ES-I3 (cell line): ENCODE data around the gene CDH4.

Experiments
- H3K36me3 ChIP-seq: 2 replicates; pipeline ENCODE4 v1.6.1; 2013; ENCODE audit warnings: mild to moderate bottlenecking, low read length, control low read depth, moderate library complexity; ENCODE audit not compliant: insufficient read depth
- H3K4me1 ChIP-seq: 2 replicates; pipeline ENCODE4 v1.6.1; 2013; ENCODE audit warnings: mild to moderate bottlenecking, control low read depth, low read length; ENCODE audit not compliant: insufficient read depth
- H3K9ac ChIP-seq: 2 replicates; pipeline ENCODE4 v1.6.1; 2013; ENCODE audit warnings: low read depth, mild to moderate bottlenecking, low read length, moderate library complexity
- H3K9me3 ChIP-seq: 2 replicates; pipeline ENCODE4 v1.6.1; 2013; ENCODE audit warnings: mild to moderate bottlenecking, low read length, moderate library complexity; ENCODE audit not compliant: control insufficient read depth, insufficient read depth

Gene CDH4

GRCh38 chr20:61295682-61296628 lies 43.9 kb downstream of the CDH4 start:
- Histone ChIP-seq H3K36me3 (no peaks in the 10 kb centered on the region), H3K9me3 (no peaks in the 10 kb centered on the region), H3K9ac (no peak overlapping the region), H3K4me1 (no peaks in the 10 kb centered on the region; the same call in 1 of the 2 replicates)

GRCh38 chr20:61296629-61297019 lies 44.6 kb downstream of the CDH4 start:
- H3K36me3 ChIP-seq: no peaks in the 10 kb centered on the region
- peaks cover 1% of the 10 kb centered on the region; the same call in 1 of the 2 replicates for H3K4me1 ChIP-seq
- H3K9me3 ChIP-seq: no peaks in the 10 kb centered on the region
- H3K9ac ChIP-seq: no peak overlapping the region

- H3K9ac ChIP-seq: no peak overlapping the region
- H3K36me3 ChIP-seq: no peaks in the 10 kb centered on the region
- H3K4me1 ChIP-seq: peaks cover 3% of the 10 kb centered on the region; the same call in 1 of the 2 replicates
- no peaks in the 10 kb centered on the region for H3K9me3 ChIP-seq
Observed at GRCh38 chr20:61297491-61297890, 45.4 kb downstream of the CDH4 start.

- H3K4me1 ChIP-seq: peaks cover 3% of the 10 kb centered on the region; the same call in 1 of the 2 replicates
- no peaks in the 10 kb centered on the region for H3K9me3 ChIP-seq
- no peak overlapping the region for H3K9ac ChIP-seq
- no peaks in the 10 kb centered on the region for H3K36me3 ChIP-seq
Observed at GRCh38 chr20:61297986-61298385, 45.9 kb downstream of the CDH4 start.

- peaks cover 3% of the 10 kb centered on the region; the same call in 1 of the 2 replicates for H3K4me1 ChIP-seq
- H3K9ac ChIP-seq: no peak overlapping the region
- no peaks in the 10 kb centered on the region for H3K36me3 ChIP-seq
- H3K9me3 ChIP-seq: no peaks in the 10 kb centered on the region
Observed at GRCh38 chr20:61298661-61299060, 46.6 kb downstream of the CDH4 start.

DNA sequence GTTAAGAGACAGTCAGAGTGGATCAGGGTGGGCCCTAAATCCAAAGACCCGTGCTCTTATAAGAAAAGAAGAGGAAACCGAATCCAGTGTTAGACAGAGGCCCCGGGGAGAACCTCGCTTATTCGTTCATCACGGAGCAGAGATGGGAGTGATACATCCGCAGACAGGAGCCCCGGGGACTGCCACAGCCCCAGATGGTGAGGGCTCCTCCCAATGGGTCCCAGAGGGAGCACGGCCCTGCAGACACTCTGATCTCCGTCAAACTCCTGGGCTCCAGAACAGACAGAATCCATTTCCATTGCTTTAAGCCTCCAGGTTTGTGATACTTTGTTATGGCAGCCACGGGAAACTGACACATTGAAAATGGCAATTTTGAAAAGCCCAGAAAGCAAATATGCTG lies 47.0 kb downstream of the CDH4 start:
- Histone ChIP-seq H3K9ac (no peak overlapping the region), H3K4me1 (peaks cover 3% of the 10 kb centered on the region; the same call in 1 of the 2 replicates), H3K36me3 (no peaks in the 10 kb centered on the region), H3K9me3 (no peaks in the 10 kb centered on the region)

DNA sequence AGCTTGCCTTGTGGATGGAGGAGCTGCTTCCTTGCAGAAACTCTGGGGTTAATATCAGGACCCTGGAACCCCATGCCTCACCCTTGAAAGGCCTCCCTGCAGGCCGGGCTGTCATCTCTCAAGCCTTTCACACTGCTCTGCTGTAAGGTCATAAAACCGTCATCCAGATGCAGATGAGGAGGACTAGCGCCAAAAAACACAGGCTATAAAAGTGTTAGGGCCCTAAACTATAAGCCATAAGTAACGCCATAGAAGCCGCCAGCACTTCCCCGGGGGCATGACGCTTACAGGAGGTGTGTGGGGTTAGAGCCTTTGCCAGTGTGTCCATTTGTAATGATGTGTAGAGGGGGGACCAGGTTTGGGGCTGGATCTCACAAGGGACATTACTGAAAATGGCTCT lies 47.6 kb downstream of the CDH4 start:
- H3K9me3 ChIP-seq: no peaks in the 10 kb centered on the region
- peaks cover 3% of the 10 kb centered on the region; the same call in 1 of the 2 replicates for H3K4me1 ChIP-seq
- no peak overlapping the region for H3K9ac ChIP-seq
- no peaks in the 10 kb centered on the region for H3K36me3 ChIP-seq

DNA sequence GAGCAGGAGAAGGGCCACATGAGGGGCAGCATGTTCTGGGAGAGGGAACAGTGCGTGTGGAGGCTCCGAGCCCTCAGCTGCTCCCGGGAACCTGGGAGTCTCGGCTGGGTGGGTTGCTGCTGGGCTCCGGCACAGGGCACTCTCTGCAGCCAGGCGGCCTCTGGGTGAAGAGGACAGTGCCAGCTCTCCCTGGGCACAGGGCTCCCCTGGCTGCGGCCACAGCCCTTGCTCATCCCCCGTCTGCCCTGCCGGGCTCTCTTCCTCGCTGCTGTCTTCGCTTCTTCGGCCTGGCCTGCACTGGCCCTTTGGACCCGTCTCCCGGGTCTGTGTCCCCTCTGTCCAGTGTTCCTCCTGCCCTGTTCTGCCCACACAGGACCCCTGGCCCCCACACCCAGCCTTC lies 48.2 kb downstream of the CDH4 start:
- H3K9ac ChIP-seq: no peak overlapping the region
- H3K4me1 ChIP-seq: peaks cover 3% of the 10 kb centered on the region; the same call in 1 of the 2 replicates
- no peaks in the 10 kb centered on the region for H3K9me3 ChIP-seq
- H3K36me3 ChIP-seq: no peaks in the 10 kb centered on the region

GRCh38 chr20:61300709-61301108 lies 48.6 kb downstream of the CDH4 start:
- Histone ChIP-seq H3K9me3 (no peaks in the 10 kb centered on the region), H3K9ac (no peak overlapping the region), H3K36me3 (no peaks in the 10 kb centered on the region), H3K4me1 (peaks cover 3% of the 10 kb centered on the region; the same call in 1 of the 2 replicates)

DNA sequence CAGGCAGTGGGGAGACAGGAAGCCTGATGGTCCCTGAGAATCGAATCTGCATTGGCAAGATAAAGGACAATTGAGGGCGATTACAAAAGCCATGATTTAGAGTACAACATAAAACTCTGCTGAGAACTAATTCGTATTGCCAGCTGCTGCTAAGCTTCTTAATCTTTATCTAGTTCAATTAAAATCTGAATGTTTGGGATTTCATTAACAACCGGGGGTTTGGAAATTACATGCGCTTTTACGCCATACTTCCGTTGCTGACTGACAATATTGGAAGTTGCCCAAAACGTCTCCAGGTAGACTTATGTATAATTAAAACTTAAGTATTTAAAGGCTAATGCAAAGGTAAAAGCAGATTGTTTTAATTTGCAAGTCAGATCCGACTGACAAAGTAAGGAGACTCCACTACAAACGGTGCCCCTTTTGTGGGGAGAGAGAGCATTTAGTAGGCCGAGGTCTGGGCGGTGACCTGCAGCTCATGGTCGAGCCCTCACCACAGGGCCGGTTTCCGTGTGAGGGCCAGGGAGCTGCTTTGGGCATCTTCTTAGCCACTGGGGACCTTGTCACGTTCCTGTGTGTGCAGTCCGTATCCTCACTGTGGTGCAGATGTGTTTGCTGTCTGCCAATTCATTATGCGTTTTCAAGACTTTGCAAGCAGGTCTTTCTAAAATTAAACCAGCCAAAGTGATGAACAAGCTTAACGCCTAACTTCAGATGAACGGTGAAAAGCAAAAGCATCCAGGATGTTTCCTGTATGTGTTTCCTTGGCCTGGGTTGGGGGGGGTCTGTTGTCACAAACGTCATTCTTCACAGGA lies 49.9 kb downstream of the CDH4 start:
- H3K9ac ChIP-seq: no peak overlapping the region
- H3K9me3 ChIP-seq: no peaks in the 10 kb centered on the region
- peaks cover 9% of the 10 kb centered on the region for H3K4me1 ChIP-seq
- H3K36me3 ChIP-seq: no peaks in the 10 kb centered on the region

GRCh38 chr20:61303217-61303616 lies 51.2 kb downstream of the CDH4 start:
- Histone ChIP-seq H3K9ac (no peak overlapping the region), H3K4me1 (peaks cover 16% of the 10 kb centered on the region), H3K36me3 (no peaks in the 10 kb centered on the region), H3K9me3 (no peaks in the 10 kb centered on the region)

DNA sequence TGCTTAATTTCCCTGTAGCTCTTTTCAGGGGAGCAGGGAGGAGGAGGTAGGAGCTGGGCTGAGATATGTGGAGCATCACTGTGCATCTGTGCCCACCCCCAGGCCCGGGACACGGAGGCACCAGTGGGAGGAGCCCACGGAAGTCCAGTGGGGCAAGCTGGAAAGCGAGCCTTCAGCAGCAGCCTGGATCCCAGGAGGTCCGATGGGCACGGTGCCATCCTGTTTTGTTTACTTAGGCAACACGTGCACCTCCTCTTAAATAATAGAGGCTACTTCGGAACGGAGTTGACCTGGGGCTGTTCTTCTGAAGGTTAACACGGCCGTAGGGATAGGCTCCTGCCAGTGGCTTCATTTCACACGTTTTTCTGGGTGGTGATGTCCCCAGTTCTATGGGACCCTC lies 51.6 kb downstream of the CDH4 start:
- H3K9ac ChIP-seq: no peak overlapping the region

GRCh38 chr20:61304750-61305149 lies 52.7 kb downstream of the CDH4 start:
- no peak overlapping the region for H3K9ac ChIP-seq
- no peaks in the 10 kb centered on the region for H3K36me3 ChIP-seq
- H3K9me3 ChIP-seq: no peaks in the 10 kb centered on the region
- peaks cover 21% of the 10 kb centered on the region for H3K4me1 ChIP-seq

More for the DNA sequence above, 51.6 kb downstream of the CDH4 start:
- Histone ChIP-seq H3K9me3 (no peaks in the 10 kb centered on the region), H3K36me3 (no peaks in the 10 kb centered on the region), H3K4me1 (peaks cover 18% of the 10 kb centered on the region)

GRCh38 chr20:61306937-61307475 lies 54.9 kb downstream of the CDH4 start:
- Histone ChIP-seq H3K36me3 (no peaks in the 10 kb centered on the region), H3K9me3 (no peaks in the 10 kb centered on the region), H3K4me1 (peaks cover 18% of the 10 kb centered on the region), H3K9ac (no peak overlapping the region)
